Inflammatory macrophage treated with lipopolysaccharide for 1 hour (primary cell): ENCODE results near the gene MIAT.
"Not testable (repeated sequence)": the region's sequence is repeated elsewhere in the genome, so short reads cannot be mapped to it uniquely, and the experiment has no call there.

ENCODE experiments used
- DNase-seq, 2 donors: peaks; one replicate each; pipeline ENCODE4 v3.0.0-alpha.2; 2020 to 2022

Gene MIAT

DNA sequence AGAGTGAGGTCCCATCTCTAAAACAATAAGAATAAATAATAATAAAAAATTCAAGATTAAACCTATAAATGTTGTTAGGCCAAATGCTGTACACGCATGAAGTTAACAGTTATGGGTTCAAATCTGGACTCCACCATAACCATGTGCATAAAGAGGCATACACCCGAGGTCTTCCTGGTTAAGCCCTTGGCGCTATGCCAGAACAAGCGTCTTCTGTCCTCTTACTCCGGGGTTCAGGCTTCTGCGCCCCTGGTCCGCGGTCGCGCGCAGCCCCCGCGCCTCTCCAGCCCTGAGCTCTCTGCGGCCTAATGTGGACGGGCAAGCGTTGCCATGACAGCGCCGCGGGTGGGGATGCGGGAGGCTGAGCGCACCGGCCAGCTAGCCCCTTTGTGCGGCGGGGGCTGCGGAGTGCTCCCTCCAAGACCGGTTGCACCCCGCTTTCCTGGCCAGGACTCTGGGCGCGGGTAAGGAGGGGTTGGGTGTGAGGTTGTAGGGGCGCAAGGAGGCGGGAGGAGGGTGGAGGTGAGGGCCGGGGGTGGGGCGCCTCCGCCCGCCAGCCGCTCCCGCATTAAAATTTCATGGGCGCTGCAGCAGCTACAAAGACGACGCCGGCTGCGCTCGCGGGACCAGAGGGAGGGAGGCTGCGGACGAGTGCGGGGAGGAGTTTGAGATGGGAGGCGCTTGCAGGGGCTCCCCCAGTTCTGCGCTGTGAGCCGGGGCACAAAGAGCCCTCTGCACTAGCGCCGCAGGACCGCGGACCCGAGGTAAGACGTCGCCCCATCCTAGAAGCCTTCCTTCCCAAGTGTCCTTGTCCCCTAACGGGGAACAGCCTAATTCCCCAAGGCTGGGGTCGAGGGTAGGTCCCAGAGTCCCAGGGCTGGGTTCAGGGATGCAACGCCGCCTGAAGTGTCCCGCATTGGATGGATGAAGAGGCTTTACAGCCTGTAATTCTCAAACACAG, at the start of gene MIAT:
MIAT (plus strand) TSS at position 698 of the 961 bp plus-strand sequence.
- DNase-seq: no peak

DNA sequence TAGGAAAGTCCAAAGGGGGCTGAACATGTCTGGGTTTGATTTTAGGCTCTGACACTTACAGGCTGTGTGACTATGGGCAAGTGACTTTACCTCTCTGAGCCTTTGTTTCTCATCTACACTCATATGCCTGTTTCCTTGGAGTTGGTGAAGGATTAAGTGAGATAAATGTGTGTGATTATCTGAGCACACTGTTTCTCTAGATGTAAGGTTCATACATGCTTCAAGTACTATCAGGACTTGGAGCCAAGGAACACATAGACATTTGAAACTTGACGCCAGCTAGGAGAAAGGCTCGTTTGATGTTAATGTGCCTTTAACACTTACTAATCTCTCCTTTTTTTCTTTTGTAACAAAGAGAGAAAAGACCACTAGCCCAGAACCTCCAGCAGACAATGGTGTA, 49.3 kb upstream of the MIAT start:
- DNase-seq: no peak

DNA sequence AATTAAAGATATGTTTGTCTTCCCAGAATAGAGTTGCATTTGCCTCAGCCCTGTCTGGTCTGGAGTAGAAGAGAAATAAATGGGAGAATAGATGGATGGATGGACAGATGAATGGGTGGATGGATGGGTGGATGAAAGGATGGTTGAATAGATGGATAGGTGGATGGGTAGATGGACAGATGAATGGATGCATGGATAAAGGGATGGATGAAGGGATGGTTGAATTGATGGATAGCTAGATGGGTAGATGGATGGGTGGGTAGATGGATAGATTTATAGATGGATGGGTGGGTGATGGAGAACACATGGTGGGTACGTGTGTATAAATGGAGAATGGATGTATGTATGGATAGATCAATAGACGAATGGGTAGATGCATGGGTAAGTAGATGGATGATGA, 48.1 kb upstream of the MIAT start:
- DNase-seq: no peak

DNA sequence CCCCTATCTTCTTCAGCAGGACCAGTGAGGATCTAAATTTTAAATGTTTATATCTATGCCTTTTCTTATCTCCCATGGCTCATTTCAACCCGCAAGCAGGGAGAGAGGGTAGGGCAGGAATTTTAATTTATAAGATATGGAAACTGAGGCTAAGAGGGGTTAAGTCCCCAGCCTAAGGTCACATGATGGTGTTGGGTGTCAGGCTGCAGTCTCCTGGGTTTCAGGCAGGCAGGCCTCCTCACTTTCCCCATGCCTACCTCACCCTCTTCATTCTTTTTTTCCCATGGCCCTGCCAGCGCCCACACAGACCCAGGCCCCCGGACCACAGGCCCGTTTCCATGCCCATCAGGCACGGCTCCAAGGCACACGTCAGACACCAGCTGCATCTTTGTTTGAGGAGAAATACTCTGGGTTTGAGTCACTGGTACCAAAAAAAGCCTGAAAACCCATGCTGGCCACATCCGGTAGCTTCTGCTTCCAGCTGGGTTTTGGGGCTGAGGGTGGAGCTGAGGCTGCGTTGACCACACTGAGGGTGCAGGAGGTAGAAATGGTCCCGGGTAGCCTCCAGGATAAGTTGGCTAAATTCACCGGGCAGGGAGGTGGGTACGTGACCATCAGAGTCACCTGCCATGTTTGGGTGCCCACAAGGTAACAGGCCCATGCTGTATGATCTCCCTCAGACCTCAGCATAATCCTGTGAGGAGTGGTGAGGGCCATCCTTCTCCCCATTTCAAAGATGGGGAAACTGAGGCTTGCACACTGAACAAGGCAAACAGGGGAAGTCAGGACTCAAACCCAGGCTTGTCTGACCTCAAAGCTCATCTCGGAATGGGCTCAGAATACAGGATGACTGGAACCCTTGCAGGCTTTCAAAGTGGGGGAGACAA, 47.1 kb upstream of the MIAT start:
- no peak for DNase-seq

DNA sequence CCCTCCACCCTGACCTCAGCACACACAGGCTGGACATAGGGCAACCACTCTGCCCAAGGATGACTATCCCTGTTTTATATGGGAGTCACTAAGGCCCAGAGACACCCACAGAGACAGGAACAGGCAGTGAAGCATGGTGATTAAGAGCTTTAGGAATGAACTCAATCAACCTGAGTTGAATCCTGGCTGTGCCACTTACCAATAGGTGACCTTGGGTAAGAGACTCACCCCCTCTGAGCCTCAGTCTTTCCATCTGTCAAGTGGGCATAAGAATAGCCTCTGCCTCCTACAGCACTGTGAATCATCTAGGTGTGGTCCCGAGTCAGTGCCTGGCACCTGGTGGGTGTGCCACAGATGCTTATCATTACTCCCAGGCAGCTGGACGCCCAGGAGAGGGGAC, 46.4 kb upstream of the MIAT start:
- no peak for DNase-seq

DNA sequence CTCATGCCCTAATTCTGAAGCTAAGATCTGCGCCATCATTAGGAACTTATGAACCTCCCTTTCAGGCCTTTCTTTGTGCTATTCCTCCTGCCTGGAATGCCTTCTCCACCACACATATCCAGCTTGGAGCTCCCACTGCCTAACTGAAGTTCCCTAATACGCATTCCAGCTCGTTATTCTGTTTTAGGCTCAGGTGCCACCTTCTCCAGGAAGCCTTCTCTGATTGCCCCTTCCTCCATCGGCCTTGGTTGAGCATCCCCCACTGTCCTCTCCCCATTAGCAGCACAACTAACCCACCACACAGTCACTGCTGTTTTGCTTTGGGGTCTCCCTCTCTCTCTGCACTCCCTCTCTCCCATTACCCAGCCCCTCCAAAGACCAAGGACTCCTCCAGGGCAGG, 44.7 kb upstream of the MIAT start:
- no peak for DNase-seq

DNA sequence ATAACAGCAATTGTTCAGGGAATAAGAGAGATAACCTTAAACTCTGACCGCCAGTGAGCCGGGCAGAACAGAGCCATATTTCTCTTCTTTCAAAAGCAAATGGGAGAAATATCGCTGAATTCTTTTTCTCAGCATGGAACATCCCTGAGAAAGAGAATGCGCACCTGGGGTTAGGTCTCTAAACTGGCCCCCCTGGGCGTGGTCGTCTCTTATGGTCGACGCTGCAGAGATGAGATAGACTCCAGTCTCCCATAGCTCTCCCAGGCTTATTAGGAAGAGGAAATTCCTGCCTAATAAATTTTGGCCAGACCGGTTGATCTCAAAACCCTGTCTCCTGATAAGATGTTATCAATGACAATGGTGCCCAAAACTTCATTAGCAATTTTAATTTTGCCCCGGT, 43.6 kb upstream of the MIAT start:
- DNase-seq: not testable (repeated sequence)

DNA sequence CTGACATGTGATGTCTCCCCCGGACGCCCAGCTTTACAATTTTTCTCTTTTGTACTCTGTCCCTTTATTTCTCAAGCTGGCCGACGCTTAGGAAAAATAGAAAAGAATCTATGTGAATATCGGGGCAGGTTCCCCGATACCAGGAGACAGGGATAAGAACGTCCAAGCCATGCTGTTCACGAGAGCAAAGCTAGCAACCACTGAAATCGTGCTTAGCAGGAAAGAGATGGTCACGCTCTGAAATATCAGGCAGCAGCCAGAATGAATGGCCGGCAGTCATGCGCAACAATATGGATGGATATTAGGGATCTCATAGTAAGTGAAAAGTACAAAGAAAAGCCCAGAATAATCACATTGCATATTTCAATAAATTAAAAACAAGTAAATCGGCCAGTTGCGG, 43.1 kb upstream of the MIAT start:
- DNase-seq: no peak

DNA sequence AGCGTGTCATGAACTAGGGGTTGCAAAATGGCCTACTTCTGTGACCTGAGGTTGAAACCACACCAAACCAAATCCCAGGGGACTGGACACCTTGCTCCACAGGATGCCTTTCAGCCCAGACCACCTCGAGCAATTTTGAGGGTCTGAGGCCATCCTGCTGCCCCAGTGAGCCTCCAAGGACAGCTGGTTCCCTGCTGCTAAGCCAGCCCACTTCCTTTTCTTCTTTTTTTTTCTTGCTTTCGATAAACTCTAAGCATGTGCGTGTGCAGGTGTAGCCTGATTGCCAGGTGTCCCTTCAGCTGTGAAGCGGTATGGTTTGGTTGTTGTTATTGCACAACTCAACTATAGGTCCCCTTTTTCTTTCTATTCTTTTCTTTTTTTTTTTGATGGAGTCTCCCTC, 42.2 kb upstream of the MIAT start:
- no peak for DNase-seq

DNA sequence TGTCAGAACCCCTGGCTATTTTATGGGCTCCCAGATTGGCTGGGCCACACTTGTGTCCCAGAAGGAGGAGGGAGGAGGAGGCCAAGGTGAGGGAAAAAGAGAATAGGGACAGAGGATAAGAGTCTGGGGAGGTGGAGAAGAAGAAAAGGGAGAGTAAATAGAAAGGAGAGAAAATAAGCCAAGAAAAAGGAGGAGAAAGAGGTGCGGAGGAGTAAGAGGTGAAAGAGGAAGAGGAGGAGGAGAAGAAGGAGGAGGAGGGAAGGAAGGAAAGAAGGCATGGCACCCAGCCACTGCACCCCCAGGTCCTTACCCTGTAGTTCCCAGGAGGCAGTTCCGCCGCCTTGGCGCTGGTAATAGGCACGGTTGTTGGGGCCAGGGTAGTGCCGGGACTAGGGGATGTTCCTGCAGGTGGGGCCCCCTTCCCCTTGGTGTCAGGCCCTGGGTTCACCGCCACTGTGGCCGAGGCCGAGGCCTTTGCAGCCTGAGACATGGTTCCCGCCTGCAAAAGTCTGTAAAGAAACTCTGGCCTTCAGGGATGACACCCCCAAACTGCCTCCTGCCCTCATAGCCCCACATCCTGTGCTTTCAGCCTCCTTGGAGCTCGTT, 41.5 kb upstream of the MIAT start:
- DNase-seq: no peak

DNA sequence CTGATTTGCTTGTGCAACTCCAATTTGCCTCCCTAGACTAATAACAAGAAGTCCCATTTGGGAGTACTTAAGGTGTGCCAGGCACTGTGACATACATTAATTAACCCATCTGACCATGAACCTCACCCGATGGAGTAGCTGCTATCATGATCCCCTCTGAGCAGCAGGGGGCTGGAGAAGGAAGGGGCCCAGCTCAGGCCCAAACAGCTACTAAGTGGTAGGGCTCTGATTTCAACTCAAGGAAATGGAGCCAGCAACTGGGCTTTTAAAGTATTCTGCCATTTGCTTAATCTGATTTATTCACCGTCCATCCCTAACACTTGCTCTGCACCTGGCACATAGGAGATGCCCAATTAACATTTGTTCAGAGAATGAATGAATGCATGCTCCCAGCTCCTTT, 40.7 kb upstream of the MIAT start:
- no peak for DNase-seq

DNA sequence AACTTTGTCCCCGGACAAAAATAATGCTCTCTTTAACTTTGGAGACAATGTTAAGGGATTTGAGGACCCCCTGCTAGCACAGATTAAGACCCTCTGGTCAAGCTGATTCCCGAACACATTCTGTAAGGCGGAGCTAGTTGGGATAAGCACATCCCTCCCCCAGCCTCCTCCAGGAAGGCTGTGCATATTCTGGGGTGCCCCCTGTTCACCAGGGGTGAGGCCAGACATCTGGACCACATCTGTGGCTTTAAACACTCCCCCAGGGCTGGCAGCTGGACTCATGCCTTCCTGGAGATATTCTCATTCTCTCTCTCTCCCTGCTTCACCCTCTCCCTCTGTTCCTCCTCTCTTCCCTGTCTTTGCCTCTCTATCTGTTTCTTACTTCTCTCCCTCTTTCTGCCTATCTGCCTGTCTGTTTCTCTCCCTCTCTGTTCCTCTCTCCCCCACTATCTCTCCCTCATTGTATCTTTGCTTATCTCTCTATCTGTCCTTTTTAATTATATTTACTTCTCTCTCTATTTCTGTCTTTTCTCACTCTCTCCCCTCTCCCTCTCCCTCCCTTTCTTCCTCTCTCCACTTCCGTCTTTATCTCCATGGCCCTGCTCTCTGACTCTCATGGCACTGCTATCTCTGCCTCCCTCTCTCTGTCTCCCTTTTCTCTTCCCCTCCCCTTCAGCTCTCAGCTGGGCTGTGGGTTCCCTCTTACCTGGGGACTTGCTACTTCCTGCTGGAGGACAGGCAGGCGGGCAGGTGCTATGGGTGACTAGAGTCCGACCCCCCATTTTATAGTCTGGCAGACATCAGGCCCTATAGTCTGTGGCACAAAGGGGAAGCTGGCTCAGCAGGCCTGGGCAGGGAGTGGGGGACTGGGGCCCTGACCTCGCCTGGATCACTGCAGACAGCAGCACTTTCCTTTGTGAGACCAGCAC, 39.9 kb upstream of the MIAT start, which contains the start of gene CRYBB1:
CRYBB1 (minus strand) TSS at position 757 of the 929 bp plus-strand sequence. CDS start 1,708 bp downstream, outside the sequence.
- peak in 1 of 2 donors; percentile 24 for DNase-seq

DNA sequence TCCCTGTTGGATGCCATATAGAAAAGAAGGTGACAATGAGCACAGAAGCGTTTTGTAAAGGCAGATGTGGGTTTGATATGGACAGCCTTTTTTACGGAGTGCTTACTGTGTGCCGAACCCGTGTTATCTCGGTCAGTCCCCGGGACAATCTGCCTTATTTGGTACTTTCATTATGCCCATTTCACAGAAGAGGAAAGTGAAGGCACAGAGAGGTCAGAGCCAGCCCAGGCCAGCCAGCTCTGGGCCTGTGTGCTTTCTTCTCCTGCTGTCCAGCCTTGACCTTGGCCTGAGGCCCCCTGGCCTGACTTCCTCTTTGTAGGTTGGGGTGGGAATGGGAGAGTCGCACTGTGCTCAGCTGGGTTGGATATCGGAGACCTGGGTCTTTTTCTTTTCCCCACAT, 38.9 kb upstream of the MIAT start:
- no peak for DNase-seq

DNA sequence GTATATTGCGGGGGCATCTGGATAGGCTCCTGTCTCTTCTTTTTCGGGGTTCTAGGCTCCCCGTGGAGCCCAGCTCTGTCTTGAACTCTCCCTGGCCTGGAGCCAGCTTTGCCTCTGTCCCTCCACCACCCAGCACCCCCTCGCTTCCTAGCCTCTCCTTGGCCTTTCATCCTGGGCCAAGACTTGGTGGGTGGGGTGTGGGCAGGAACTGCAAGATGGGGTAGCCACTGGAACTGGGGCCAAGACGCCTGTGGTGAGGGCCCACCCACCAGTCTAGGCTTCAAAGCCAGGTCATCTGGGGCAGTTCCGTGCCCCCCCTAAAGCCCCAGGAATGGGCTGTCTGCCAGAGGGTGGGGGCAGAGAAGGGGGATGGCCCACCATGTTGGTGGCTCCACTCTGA, 37.9 kb upstream of the MIAT start:
- DNase-seq: no peak

DNA sequence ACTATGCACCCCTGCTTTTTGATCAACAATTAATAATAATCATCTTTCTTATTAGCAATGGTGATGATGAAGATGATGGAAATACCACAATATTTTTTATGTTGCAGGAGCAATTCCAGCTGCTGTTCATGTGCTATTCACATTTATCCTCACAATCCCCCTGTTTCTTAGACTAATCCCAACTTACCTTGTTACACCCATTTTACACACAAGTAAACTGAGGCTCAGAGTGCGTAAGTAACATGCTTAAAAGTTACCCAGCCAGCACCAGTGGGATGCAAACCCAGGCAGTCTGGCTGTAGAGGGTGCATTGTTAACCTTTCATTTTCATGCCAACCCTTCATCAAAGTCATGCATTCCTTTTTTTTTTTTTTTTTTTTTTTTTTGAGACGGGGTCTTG, 37.2 kb upstream of the MIAT start:
- no peak for DNase-seq

DNA sequence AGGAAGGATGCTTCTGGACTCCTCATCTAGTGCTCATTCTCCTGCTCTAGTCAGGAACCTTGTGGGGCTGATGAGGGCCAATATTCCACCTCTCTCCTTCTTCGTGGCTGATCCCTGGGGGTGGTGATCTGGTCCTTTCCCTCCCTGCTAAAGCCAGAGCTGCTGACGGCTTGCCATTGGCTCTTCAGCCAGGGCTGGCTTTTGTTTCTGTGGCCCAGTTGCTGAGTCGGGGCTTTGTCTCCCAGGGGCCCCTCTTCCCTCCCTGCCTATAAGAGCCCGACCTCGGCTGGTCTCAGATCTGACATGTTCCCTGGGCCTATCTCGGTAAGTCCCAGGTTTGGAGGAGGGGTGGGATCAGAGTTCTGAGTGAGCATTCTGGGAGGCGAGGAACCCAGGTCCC, 35.7 kb upstream of the MIAT start, which contains the start of gene CRYBA4:
CRYBA4 (plus strand) TSS at position 301 of the 400 bp plus-strand sequence. CDS start 634 bp downstream, outside the sequence.
- DNase-seq: no peak

DNA sequence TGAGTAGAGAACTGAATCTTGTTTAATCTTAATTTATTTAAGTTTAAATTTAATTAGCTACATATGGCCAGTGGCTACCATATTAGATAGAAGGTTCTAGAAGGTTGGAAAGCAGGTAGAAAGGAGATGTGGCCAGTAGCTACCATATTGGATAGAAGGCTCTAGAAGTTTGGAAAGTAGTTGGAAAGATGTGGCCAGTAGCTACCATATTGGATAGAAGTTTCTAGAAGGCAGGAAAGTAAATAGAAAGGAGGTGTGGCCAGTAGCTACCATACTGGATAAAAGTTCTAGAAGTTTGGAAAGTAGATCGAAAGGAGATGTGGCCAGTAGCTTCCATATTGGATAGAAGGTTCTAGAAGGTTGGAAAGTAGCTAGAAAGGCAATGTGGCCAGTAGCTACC, 33.4 kb upstream of the MIAT start:
- DNase-seq: no peak

DNA sequence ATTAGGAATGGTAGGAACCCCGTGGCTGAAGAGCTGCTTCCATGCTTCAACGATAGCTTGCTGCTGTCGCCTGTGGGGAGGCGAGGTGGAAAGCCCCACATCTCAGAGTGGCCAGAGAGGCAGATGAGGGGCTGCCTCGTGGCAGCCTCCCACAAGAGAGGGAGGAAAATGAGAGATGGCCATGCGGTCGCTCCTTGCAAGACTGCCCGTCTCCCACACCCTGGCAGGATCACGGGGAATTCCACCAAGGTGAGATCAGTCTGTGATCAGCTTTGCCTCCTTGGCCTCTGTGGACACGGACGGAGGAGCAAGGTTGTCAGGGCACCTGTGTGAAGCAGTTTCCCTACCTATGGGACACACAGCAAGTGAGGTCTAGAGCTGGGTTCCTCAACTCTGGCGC, 32.6 kb upstream of the MIAT start:
- DNase-seq: no peak

DNA sequence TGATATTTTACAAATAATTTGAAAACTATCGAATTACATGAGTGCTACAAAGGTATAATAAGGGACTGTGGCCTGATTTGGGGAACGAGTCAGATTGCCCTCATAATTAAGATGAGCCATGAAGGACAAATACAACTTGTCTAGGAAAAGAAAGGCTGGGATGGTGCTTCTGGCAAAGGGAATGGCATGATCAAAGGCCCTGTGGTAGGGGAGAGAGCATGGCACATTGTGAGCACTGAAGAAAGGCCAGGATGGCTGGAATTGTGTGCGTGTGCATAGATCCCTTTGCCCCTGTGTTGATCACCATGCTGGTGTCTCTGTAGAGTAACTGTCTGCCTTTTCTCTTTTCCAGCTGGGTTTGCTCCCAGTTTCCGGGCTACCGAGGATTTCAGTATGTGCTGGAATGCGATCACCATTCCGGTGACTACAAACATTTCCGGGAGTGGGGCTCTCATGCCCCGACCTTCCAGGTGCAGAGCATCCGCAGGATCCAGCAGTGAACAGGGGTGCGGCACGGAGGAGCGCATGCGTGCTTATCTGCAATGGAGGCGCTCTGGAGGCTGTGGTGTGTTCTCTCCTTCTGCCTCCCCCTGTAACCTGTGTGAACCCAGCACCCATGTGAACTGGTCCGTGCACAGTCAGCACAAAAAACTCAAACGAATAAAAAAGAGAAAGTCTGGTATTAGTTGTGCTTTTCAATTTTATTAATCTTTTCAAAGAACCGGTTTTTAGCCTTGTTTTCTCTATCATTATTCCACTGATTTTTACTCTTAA, 27.2 kb upstream of the MIAT start:
- no peak for DNase-seq

DNA sequence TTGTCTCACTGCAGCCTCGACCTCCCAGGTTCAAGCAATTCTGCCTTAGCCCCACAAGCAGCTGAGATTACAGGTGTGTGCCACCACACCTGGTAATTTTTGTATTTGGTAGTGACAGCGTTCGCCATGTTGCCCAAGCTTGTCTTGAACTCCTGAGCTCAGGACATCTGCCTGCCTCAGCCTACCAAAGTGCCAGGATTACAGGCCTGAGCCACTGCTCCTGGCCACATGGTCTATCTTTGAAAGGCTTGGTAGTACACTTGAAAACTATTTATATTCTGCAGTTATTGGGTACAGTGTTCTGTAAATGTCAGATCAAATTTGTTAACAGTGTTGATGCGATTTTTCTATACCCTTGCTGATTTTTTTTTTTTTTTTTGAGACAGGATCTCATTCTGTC, 26.1 kb upstream of the MIAT start:
- DNase-seq: no peak
